HepG2 (cell line): Measurements from ENCODE around the gene PAQR5. TPM values are rescaled to one million over a fixed set of nuclear protein-coding genes. Genes with fewer than 3 reads are reported as not detected.
A peak's percentile ranks its signal among the peaks of the same experiment; 100 is the strongest.

Experiments used
- ATF6 ChIP-seq: sonication (generic); formaldehyde crosslinking; conservative IDR thresholded peaks from 2 replicates; pipeline ENCODE4 v1.4.0; 2020; ENCODE audit warnings: missing genetic modification reagents
- BRCA1 ChIP-seq: sonication (generic); formaldehyde crosslinking; IDR thresholded peaks from 2 replicates; pipeline ENCODE4 v1.4.0; 2020; ENCODE audit warnings: missing genetic modification reagents
- DNMT3B ChIP-seq: conservative IDR thresholded peaks from 2 replicates; pipeline ENCODE4 v1.6.1; 2016; ENCODE audit warnings: missing biosample characterization, control low read depth
- FOXC1 ChIP-seq: sonication (generic); formaldehyde crosslinking; IDR thresholded peaks from 2 replicates; pipeline ENCODE4 v1.8.0; 2022; ENCODE audit warnings: mild to moderate bottlenecking, missing genetic modification reagents, borderline replicate concordance
- HINFP ChIP-seq: sonication (generic); formaldehyde crosslinking; IDR thresholded peaks from 2 replicates; pipeline ENCODE4 v1.4.0; 2020; ENCODE audit warnings: low read depth, mild to moderate bottlenecking, missing genetic modification reagents
- HNRNPK ChIP-seq: fragments of 200-400 bp; formaldehyde crosslinking; IDR thresholded peaks from 2 replicates; pipeline ENCODE4 v1.6.1; 2018; ENCODE audit warnings: low read length, low read depth, moderate library complexity, mild to moderate bottlenecking; ENCODE audit not compliant: poor library complexity, severe bottlenecking
- NFKBIZ ChIP-seq: IDR thresholded peaks from 2 replicates; pipeline ENCODE4 v1.6.1; 2018; ENCODE audit warnings: missing genetic modification reagents, missing compliant biosample characterization
- POLR2AphosphoS5 ChIP-seq: IDR thresholded peaks from 2 replicates; pipeline ENCODE4 v1.6.1; 2012; ENCODE audit warnings: low read depth, low read length
- SKI ChIP-seq: fragments of 450-650 bp; IDR thresholded peaks from one replicate; pipeline ENCODE4 v1.6.1; 2018; ENCODE audit warnings: mild to moderate bottlenecking; ENCODE audit not compliant: partially characterized antibody
- SNAI1 ChIP-seq: sonication (generic); formaldehyde crosslinking; IDR thresholded peaks from 2 replicates; pipeline ENCODE4 v1.5.0; 2020; ENCODE audit warnings: mild to moderate bottlenecking, missing genetic modification reagents, borderline replicate concordance
- TCF7L2 ChIP-seq: IDR thresholded peaks from 2 replicates; pipeline ENCODE4 v1.6.1; 2011; ENCODE audit warnings: mild to moderate bottlenecking, low read depth, low read length, moderate library complexity
- ZNF124 ChIP-seq: sonication (generic); formaldehyde crosslinking; IDR thresholded peaks from 2 replicates; pipeline ENCODE4 v1.4.0; 2020; ENCODE audit warnings: missing genetic modification reagents
- ZNF670 ChIP-seq: sonication (generic); formaldehyde crosslinking; IDR thresholded peaks from 2 replicates; pipeline ENCODE4 v1.8.0; 2022; ENCODE audit warnings: mild to moderate bottlenecking, missing genetic modification reagents, borderline replicate concordance
- polyA plus RNA-seq, 8 experiments: library from polyadenylated mRNA; depleted of rRNA in 3 of 8; stranded (reverse) in 7 of 8; unstranded in 1 of 8; fragments of >200 nt; fragmentation: Illumina TruSeq in 4 of 8; extraction: Trizol in 4 of 8; gene quantifications; 2 replicates each; pipeline versions ENCODE4 v1.2.1 to v1.2.3, GENCODE V29; 2011 to 2016; ENCODE audit warnings: low read depth in 4 of 8, missing spikeins in 1 of 8, mixed read lengths in 1 of 8; ENCODE audit not compliant: insufficient read depth in 1 of 8
- total RNA-seq, 5 experiments: library from RNA; depleted of rRNA; stranded (reverse); fragments of >200 nt; fragmentation: Illumina TruSeq; extraction: Trizol; gene quantifications; 2 replicates each; pipeline ENCODE4 v1.2.3, GENCODE V29; 2016; ENCODE audit warnings: low read depth in 1 of 5
- TF ChIP-seq, protein P1 (sequence below): sonication (generic); formaldehyde crosslinking; IDR thresholded peaks from 2 replicates; pipeline ENCODE4 v1.4.0; 2020; ENCODE audit warnings: mild to moderate bottlenecking, missing genetic modification reagents
- TF ChIP-seq, protein P2 (sequence below): sonication (generic); formaldehyde crosslinking; IDR thresholded peaks from 2 replicates; pipeline ENCODE4 v1.8.0; 2022; ENCODE audit warnings: mild to moderate bottlenecking, missing genetic modification reagents
- TF ChIP-seq, protein P3 (sequence below): sonication (generic); formaldehyde crosslinking; conservative IDR thresholded peaks from 2 replicates; pipeline ENCODE4 v1.4.0; 2020; ENCODE audit warnings: missing genetic modification reagents
- TF ChIP-seq, protein P4 (sequence below): sonication (generic); formaldehyde crosslinking; IDR thresholded peaks from 2 replicates; pipeline ENCODE4 v1.4.0; 2020; ENCODE audit warnings: missing genetic modification reagents

PAQR5 gene
- total and polyA plus RNA-seq, 2 of the 13 experiments (the other 11 are each of a cell fraction or from before 2014, with no cell fraction given): 0.53 to 1.3 TPM

GRCh38 chr15:69451951-69452691 lies 153.4 kb downstream of the PAQR5 start (continued):
- TF ChIP-seq, protein P1, sequence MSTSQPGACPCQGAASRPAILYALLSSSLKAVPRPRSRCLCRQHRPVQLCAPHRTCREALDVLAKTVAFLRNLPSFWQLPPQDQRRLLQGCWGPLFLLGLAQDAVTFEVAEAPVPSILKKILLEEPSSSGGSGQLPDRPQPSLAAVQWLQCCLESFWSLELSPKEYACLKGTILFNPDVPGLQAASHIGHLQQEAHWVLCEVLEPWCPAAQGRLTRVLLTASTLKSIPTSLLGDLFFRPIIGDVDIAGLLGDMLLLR (CRISPR knock-in tag): no peak
- TF ChIP-seq, protein P2, sequence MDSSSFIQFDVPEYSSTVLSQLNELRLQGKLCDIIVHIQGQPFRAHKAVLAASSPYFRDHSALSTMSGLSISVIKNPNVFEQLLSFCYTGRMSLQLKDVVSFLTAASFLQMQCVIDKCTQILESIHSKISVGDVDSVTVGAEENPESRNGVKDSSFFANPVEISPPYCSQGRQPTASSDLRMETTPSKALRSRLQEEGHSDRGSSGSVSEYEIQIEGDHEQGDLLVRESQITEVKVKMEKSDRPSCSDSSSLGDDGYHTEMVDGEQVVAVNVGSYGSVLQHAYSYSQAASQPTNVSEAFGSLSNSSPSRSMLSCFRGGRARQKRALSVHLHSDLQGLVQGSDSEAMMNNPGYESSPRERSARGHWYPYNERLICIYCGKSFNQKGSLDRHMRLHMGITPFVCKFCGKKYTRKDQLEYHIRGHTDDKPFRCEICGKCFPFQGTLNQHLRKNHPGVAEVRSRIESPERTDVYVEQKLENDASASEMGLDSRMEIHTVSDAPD (CRISPR knock-in tag): 0 out of 2 replicates have a peak, but pooled peaks have one; percentile 40
- TF ChIP-seq NFKBIZ (no peak), ATF6 (CRISPR knock-in tag) (peak; percentile 51; the same call in 1 of the 2 replicates), SKI (no peak), FOXC1 (no peak), DNMT3B (CRISPR knock-in tag) (no peak), SNAI1 (CRISPR knock-in tag) (no peak), POLR2AphosphoS5 (peak; percentile 53; the same call in 1 of the 2 replicates), ZNF124 (CRISPR knock-in tag) (no peak), TCF7L2 (no peak), HNRNPK (no peak), ZNF670 (CRISPR knock-in tag) (no peak), HINFP (CRISPR knock-in tag) (0 out of 2 replicates have a peak, but pooled peaks have one; percentile 53), BRCA1 (no peak)
- TF ChIP-seq, protein P3, sequence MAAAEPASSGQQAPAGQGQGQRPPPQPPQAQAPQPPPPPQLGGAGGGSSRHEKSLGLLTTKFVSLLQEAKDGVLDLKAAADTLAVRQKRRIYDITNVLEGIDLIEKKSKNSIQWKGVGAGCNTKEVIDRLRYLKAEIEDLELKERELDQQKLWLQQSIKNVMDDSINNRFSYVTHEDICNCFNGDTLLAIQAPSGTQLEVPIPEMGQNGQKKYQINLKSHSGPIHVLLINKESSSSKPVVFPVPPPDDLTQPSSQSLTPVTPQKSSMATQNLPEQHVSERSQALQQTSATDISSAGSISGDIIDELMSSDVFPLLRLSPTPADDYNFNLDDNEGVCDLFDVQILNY (CRISPR knock-in tag): no peak
- TF ChIP-seq, protein P4, sequence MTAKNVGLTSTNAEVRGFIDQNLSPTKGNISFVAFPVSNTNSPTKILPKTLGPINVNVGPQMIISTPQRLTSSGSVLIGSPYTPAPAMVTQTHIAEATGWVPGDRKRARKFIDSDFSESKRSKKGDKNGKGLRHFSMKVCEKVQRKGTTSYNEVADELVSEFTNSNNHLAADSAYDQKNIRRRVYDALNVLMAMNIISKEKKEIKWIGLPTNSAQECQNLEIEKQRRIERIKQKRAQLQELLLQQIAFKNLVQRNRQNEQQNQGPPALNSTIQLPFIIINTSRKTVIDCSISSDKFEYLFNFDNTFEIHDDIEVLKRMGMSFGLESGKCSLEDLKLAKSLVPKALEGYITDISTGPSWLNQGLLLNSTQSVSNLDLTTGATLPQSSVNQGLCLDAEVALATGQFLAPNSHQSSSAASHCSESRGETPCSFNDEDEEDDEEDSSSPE (CRISPR knock-in tag): no peak
- TF ChIP-seq, all 625 proteins: peak for 94
